ENCODE measurements around the gene TSPAN7. TPM values are rescaled to one million over a fixed set of nuclear protein-coding genes. Genes with fewer than 3 reads are reported as not detected.

TSPAN7 gene
- total and polyA plus RNA-seq, 2 donors (not counting 3 experiments of a cell fraction or from before 2014, with no cell fraction given) = 3.2 to 5.2 TPM

GRCh38 chrX:38606821-38607220 is 45.5 kb downstream of the TSPAN7 start:
- H3K36me3 ChIP-seq (ENCODE audit: control insufficient read depth in 2 of 2, extremely low read depth in 1 of 2, insufficient read depth in 2 of 2, low read length in 2 of 2) = no peaks in the 10 kb centered on the region
- H3K9me3 ChIP-seq (replicated peaks; ENCODE audit: control insufficient read depth, insufficient read depth, low read length) = no peaks in the 10 kb centered on the region
- DNase-seq (ENCODE audit: low read depth, low spot score) = no peak
- H3K27ac ChIP-seq (ENCODE audit: insufficient read depth, low read depth, low read length) = no peak overlapping the region
- dilution Hi-C loops (cut with MboI; ENCODE audit: extremely low pct_ligation_motif_present, low sequenced_read_pairs) = no loop called here
- peaks cover 0 to 2% of the 10 kb centered on the region in 2 experiments for H3K27me3 ChIP-seq (ENCODE audit: control insufficient read depth in 2 of 2, insufficient read depth in 2 of 2, low read length in 2 of 2)
- no TSS peak for BruUV-seq (replicated peaks)
- H3K4me1 ChIP-seq (ENCODE audit: control insufficient read depth, extremely low read depth, insufficient read depth, low read length) = no peaks in the 10 kb centered on the region
- no peak overlapping the region for H3K9ac ChIP-seq (replicated peaks; ENCODE audit: extremely low read depth, insufficient read depth, low read length)
- no peak overlapping the region for H2AFZ ChIP-seq (ENCODE audit: low read depth, low read length)
- no peaks in the 10 kb centered on the region for H4K20me1 ChIP-seq (replicated peaks; ENCODE audit: control insufficient read depth, extremely low read depth, insufficient read depth, low read length)
- no peak overlapping the region for H3K4me3 ChIP-seq (replicated peaks in 1 of 3; ENCODE audit: insufficient read depth in 1 of 3, low read depth in 1 of 3, low read length in 3 of 3)
- no peak for FAIRE-seq
- intact Hi-C loops (cut with micrococcal nuclease) = no loop called here
- no peak for TF ChIP-seq FOS (IDR thresholded peaks at IDR 0.05; ENCODE audit: borderline replicate concordance, insufficient read depth, low read length)
- no peak for TF ChIP-seq MAX (IDR thresholded peaks at IDR 0.05; ENCODE audit: insufficient read depth, insufficient read length)
- no peak for TF ChIP-seq GATA2 (IDR thresholded peaks at IDR 0.05; ENCODE audit: insufficient read depth, insufficient read length, low read depth, low read length)
- TF ChIP-seq, protein P1, sequence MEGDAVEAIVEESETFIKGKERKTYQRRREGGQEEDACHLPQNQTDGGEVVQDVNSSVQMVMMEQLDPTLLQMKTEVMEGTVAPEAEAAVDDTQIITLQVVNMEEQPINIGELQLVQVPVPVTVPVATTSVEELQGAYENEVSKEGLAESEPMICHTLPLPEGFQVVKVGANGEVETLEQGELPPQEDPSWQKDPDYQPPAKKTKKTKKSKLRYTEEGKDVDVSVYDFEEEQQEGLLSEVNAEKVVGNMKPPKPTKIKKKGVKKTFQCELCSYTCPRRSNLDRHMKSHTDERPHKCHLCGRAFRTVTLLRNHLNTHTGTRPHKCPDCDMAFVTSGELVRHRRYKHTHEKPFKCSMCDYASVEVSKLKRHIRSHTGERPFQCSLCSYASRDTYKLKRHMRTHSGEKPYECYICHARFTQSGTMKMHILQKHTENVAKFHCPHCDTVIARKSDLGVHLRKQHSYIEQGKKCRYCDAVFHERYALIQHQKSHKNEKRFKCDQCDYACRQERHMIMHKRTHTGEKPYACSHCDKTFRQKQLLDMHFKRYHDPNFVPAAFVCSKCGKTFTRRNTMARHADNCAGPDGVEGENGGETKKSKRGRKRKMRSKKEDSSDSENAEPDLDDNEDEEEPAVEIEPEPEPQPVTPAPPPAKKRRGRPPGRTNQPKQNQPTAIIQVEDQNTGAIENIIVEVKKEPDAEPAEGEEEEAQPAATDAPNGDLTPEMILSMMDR (IDR thresholded peaks at IDR 0.05; ENCODE audit: extremely low read depth in 1 of 2, insufficient read depth in 1 of 2, low read depth in 1 of 2, low read length in 2 of 2) = no peak
- TF ChIP-seq POLR2AphosphoS5 (IDR thresholded peaks at IDR 0.05; ENCODE audit: insufficient read depth, low read depth, low read length) = no peak
- TF ChIP-seq MYC (IDR thresholded peaks at IDR 0.05; ENCODE audit: low read depth, low read length) = no peak
- TF ChIP-seq JUN (IDR thresholded peaks at IDR 0.05; ENCODE audit: borderline replicate concordance, insufficient read depth, insufficient read length, low read depth) = no peak
- no peak for TF ChIP-seq EZH2 (IDR thresholded peaks at IDR 0.05; ENCODE audit: borderline replicate concordance, low read depth, low read length, severe bottlenecking)
- no peak for TF ChIP-seq POLR2A (IDR thresholded peaks at IDR 0.05; ENCODE audit: low read depth, low read length)
- H3K4me2 ChIP-seq (ENCODE audit: insufficient read depth, low read length) = no peak overlapping the region
- H3K79me2 ChIP-seq (ENCODE audit: control insufficient read depth, insufficient read depth, low read length) = no peaks in the 10 kb centered on the region
- CTCF ChIA-PET = interaction anchor here (0.8 kb wide), 1 partner anchor 21 kb away, joined by 3 read pairs; no protein-coding TSS in a partner anchor
- POLR2A ChIA-PET = no interaction called here
- H3K9me1 ChIP-seq (replicated peaks; ENCODE audit: control insufficient read depth, extremely low read depth, insufficient read depth, low read length) = no peaks in the 10 kb centered on the region
